Chondrocyte (in vitro differentiated cells): ENCODE results near the gene OR2V2. TPM values are rescaled to one million over a fixed set of nuclear protein-coding genes. Genes with fewer than 3 reads are reported as not detected.

Experiments used
- DNase-seq: peaks from one replicate; pipeline ENCODE4 v3.0.0; 2021; ENCODE audit warnings: mixed read lengths, low spot score
- H3K27ac Mint-ChIP-seq: one replicate; pipeline ENCODE4 v1.8.0; 2021; ENCODE audit warnings: mild to moderate bottlenecking, moderate library complexity, mixed read lengths; ENCODE audit not compliant: unreplicated experiment
- H3K27me3 Mint-ChIP-seq: 2 replicates; pipeline ENCODE4 v1.8.0; 2021; ENCODE audit warnings: low read depth, mixed read lengths
- H3K36me3 Mint-ChIP-seq: 2 replicates; pipeline ENCODE4 v1.8.0; 2021; ENCODE audit warnings: low read depth, mixed read lengths
- H3K4me1 Mint-ChIP-seq: 2 replicates; pipeline ENCODE4 v1.8.0; 2021; ENCODE audit warnings: low read depth, mild to moderate bottlenecking, mixed read lengths
- H3K4me3 Mint-ChIP-seq: one replicate; pipeline ENCODE4 v1.8.0; 2021; ENCODE audit warnings: mild to moderate bottlenecking, moderate library complexity, mixed read lengths; ENCODE audit not compliant: unreplicated experiment
- H3K9me3 Mint-ChIP-seq: 2 replicates; pipeline ENCODE4 v1.8.0; 2021; ENCODE audit warnings: low read depth, mixed read lengths
- CTCF ChIP-seq: fragments of 200-600 bp; sonication (generic); IDR thresholded peaks from 2 replicates; pipeline ENCODE4 v1.5.0; 2021; ENCODE audit warnings: antibody characterized with exemption, mild to moderate bottlenecking, moderate library complexity
- total RNA-seq: library from RNA; stranded (reverse); gene quantifications from 3 replicates; pipeline ENCODE4 v1.2.1, GENCODE V29; 2021

OR2V2 gene
- total RNA-seq, 1 donor from 2014 or later, result not detected

DNA sequence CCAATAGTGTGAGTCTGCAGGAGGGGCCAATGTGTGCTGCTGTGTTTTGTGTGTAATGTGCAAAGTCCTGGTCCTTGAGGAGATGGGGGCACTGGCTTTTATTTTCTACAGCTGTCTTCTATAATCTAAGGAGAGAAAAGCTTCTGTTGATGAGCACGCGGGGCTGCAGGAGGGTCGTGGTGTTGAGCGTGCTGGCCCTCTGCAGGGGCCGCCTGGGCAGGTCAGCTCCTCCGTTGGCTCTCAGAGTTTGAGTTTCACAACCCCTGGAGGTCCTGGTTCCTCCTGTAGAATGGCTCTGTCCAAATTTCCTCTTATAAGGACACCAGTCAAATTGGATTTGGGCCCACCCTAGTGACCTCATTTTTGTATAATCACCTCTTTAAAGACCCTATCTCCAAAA lies 29.0 kb upstream of the OR2V2 start:
- Mint-ChIP-seq H3K4me3 (no peak overlapping the region), H3K36me3 (no peaks in the 10 kb centered on the region), H3K27ac (no peak overlapping the region), H3K4me1 (peaks cover 13% of the 10 kb centered on the region), H3K9me3 (no peaks in the 10 kb centered on the region), H3K27me3 (peaks cover 72% of the 10 kb centered on the region)
- no peak for TF ChIP-seq CTCF
- DNase-seq, result no peak

GRCh38 chr5:181119105-181119504 lies 28.3 kb upstream of the OR2V2 start:
- H3K36me3 Mint-ChIP-seq, result no peaks in the 10 kb centered on the region
- TF ChIP-seq CTCF, result no peak
- H3K27me3 Mint-ChIP-seq, result peaks cover 70% of the 10 kb centered on the region
- no peak overlapping the region for H3K4me3 Mint-ChIP-seq
- H3K27ac Mint-ChIP-seq, result no peak overlapping the region
- DNase-seq, result no peak
- H3K4me1 Mint-ChIP-seq, result peaks cover 13% of the 10 kb centered on the region
- no peaks in the 10 kb centered on the region for H3K9me3 Mint-ChIP-seq

DNA sequence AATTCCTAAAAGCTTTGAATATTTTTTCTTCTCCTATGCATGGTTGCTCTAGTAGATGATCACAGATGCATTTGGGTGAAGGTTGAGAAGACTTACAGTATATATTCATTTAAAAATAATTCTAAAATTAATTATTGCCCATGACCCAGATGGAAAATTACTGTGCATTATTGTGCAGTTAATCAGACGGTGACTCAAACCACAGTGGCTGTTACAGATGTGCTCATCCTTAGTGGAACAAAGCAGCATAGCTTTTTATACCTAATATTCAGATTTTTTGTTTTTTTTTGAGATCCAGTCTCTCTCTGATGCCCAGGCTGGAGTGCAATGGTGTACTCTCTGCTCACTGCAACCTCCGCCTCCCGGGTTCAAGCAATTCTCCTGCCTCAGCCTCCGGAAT lies 27.1 kb upstream of the OR2V2 start:
- no peak overlapping the region for H3K4me3 Mint-ChIP-seq
- H3K27ac Mint-ChIP-seq, result no peak overlapping the region
- peaks cover 4% of the 10 kb centered on the region for H3K4me1 Mint-ChIP-seq
- DNase-seq, result no peak
- no peaks in the 10 kb centered on the region for H3K36me3 Mint-ChIP-seq
- no peak for TF ChIP-seq CTCF
- peaks cover 63% of the 10 kb centered on the region for H3K27me3 Mint-ChIP-seq
- H3K9me3 Mint-ChIP-seq, result peaks cover 3% of the 10 kb centered on the region

DNA sequence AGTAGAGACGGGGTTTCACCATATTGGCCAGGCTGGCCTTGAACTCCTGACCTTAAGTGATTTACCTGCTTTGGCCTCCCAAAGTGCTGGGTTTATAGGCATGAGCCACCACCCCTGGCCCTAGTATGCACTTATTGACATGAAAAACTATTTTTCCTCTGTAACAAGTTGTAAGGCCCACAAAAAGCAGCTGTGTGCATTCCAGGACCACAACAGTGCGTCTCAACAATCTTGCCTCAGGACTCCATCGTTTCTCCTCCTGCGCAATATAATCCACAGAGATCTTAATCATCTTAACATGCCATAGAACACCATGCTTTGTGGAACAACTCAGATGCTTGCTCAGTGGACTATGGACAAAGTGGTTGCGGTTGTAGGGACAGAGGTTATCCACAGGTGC lies 26.6 kb upstream of the OR2V2 start:
- Mint-ChIP-seq H3K9me3 (peaks cover 3% of the 10 kb centered on the region), H3K27ac (no peak overlapping the region), H3K27me3 (peaks cover 61% of the 10 kb centered on the region), H3K4me1 (no peaks in the 10 kb centered on the region), H3K4me3 (no peak overlapping the region), H3K36me3 (no peaks in the 10 kb centered on the region)
- DNase-seq, result no peak
- TF ChIP-seq CTCF, result no peak

- Mint-ChIP-seq H3K4me1 (no peaks in the 10 kb centered on the region), H3K36me3 (no peaks in the 10 kb centered on the region), H3K4me3 (no peak overlapping the region), H3K27me3 (peaks cover 58% of the 10 kb centered on the region), H3K9me3 (peaks cover 3% of the 10 kb centered on the region), H3K27ac (no peak overlapping the region)
- TF ChIP-seq CTCF, result no peak
- no peak for DNase-seq
Measured at GRCh38 chr5:181121675-181122561, 25.5 kb upstream of the OR2V2 start.
